H1 (cell line): ENCODE measurements around the gene SDR39U1. TPM values are rescaled to one million over a fixed set of nuclear protein-coding genes. Genes with fewer than 3 reads are reported as not detected.

ENCODE experiments used
- JUN ChIP-seq: IDR thresholded peaks from 2 replicates; pipeline ENCODE4 v1.6.1; 2011; ENCODE audit warnings: low read depth, mild to moderate bottlenecking, improper control_type of control experiment, low read length
- TBP ChIP-seq: IDR thresholded peaks from 2 replicates; pipeline ENCODE4 v1.6.1; 2011; ENCODE audit warnings: low read depth, low read length, improper control_type of control experiment
- polyA plus RNA-seq, 7 experiments: library from polyadenylated mRNA; depleted of rRNA in 3 of 7; stranded (reverse) in 5 of 7; unstranded in 2 of 7; fragments of >200 nt in 5 of 7; fragments of 200-250 nt in 2 of 7; gene quantifications; 1 replicate in 5 of 7; 2 replicates in 1 of 7; 4 replicates in 1 of 7; pipeline versions ENCODE4 v1.2.1 to v1.2.3, GENCODE V29; 2011 to 2013; ENCODE audit warnings: missing spikeins in 2 of 7, mixed read lengths in 2 of 7
- total RNA-seq: library from RNA; stranded (reverse); fragmentation: NEBNext Ultra II Directional; extraction: Animal tissue kit (Norgen Biotek cat#: 25700); gene quantifications from 2 replicates; pipeline ENCODE4 v1.2.1, GENCODE V29; 2021
- TF ChIP-seq, protein P1 (sequence below): fragments of 300-600 bp; sonication (generic); IDR thresholded peaks from 2 replicates; pipeline ENCODE4 v1.7.1; 2012; ENCODE audit warnings: low read length, moderate library complexity, mild to moderate bottlenecking, inconsistent platforms; ENCODE audit not compliant: insufficient replicate concordance

Gene SDR39U1
- total and polyA plus RNA-seq, 2 of the 8 experiments (the other 6 are each of a cell fraction or from before 2014, with no cell fraction given): 46.7 to 98.8 TPM

DNA sequence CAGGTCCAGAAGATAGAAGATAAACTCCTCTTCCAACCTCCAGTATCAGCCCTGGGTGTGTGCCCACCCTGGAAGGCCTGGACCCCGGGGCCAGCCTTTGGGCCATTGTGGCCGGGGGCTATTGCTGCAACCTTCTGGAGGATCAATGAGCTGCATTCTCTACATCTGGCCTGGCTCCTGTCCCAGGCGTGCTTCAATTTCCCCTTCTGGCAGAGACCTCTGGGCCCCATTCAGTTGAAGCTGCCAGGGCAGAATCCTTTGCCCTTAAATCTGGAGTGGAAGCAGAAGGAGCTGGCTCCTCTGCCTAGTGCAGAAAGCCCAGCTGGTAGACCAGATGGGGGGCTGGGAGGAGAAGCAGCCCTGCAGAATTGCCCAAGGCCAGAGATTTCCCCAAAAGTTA, 33.8 kb downstream of the SDR39U1 start (continued):
- TF ChIP-seq, protein P1, sequence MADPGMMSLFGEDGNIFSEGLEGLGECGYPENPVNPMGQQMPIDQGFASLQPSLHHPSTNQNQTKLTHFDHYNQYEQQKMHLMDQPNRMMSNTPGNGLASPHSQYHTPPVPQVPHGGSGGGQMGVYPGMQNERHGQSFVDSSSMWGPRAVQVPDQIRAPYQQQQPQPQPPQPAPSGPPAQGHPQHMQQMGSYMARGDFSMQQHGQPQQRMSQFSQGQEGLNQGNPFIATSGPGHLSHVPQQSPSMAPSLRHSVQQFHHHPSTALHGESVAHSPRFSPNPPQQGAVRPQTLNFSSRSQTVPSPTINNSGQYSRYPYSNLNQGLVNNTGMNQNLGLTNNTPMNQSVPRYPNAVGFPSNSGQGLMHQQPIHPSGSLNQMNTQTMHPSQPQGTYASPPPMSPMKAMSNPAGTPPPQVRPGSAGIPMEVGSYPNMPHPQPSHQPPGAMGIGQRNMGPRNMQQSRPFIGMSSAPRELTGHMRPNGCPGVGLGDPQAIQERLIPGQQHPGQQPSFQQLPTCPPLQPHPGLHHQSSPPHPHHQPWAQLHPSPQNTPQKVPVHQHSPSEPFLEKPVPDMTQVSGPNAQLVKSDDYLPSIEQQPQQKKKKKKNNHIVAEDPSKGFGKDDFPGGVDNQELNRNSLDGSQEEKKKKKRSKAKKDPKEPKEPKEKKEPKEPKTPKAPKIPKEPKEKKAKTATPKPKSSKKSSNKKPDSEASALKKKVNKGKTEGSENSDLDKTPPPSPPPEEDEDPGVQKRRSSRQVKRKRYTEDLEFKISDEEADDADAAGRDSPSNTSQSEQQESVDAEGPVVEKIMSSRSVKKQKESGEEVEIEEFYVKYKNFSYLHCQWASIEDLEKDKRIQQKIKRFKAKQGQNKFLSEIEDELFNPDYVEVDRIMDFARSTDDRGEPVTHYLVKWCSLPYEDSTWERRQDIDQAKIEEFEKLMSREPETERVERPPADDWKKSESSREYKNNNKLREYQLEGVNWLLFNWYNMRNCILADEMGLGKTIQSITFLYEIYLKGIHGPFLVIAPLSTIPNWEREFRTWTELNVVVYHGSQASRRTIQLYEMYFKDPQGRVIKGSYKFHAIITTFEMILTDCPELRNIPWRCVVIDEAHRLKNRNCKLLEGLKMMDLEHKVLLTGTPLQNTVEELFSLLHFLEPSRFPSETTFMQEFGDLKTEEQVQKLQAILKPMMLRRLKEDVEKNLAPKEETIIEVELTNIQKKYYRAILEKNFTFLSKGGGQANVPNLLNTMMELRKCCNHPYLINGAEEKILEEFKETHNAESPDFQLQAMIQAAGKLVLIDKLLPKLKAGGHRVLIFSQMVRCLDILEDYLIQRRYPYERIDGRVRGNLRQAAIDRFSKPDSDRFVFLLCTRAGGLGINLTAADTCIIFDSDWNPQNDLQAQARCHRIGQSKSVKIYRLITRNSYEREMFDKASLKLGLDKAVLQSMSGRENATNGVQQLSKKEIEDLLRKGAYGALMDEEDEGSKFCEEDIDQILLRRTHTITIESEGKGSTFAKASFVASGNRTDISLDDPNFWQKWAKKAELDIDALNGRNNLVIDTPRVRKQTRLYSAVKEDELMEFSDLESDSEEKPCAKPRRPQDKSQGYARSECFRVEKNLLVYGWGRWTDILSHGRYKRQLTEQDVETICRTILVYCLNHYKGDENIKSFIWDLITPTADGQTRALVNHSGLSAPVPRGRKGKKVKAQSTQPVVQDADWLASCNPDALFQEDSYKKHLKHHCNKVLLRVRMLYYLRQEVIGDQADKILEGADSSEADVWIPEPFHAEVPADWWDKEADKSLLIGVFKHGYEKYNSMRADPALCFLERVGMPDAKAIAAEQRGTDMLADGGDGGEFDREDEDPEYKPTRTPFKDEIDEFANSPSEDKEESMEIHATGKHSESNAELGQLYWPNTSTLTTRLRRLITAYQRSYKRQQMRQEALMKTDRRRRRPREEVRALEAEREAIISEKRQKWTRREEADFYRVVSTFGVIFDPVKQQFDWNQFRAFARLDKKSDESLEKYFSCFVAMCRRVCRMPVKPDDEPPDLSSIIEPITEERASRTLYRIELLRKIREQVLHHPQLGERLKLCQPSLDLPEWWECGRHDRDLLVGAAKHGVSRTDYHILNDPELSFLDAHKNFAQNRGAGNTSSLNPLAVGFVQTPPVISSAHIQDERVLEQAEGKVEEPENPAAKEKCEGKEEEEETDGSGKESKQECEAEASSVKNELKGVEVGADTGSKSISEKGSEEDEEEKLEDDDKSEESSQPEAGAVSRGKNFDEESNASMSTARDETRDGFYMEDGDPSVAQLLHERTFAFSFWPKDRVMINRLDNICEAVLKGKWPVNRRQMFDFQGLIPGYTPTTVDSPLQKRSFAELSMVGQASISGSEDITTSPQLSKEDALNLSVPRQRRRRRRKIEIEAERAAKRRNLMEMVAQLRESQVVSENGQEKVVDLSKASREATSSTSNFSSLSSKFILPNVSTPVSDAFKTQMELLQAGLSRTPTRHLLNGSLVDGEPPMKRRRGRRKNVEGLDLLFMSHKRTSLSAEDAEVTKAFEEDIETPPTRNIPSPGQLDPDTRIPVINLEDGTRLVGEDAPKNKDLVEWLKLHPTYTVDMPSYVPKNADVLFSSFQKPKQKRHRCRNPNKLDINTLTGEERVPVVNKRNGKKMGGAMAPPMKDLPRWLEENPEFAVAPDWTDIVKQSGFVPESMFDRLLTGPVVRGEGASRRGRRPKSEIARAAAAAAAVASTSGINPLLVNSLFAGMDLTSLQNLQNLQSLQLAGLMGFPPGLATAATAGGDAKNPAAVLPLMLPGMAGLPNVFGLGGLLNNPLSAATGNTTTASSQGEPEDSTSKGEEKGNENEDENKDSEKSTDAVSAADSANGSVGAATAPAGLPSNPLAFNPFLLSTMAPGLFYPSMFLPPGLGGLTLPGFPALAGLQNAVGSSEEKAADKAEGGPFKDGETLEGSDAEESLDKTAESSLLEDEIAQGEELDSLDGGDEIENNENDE: no peak
- no peak for TF ChIP-seq TBP
- TF ChIP-seq JUN: no peak
